ENCODE measurements around the gene COL5A1.

COL5A1 gene

DNA sequence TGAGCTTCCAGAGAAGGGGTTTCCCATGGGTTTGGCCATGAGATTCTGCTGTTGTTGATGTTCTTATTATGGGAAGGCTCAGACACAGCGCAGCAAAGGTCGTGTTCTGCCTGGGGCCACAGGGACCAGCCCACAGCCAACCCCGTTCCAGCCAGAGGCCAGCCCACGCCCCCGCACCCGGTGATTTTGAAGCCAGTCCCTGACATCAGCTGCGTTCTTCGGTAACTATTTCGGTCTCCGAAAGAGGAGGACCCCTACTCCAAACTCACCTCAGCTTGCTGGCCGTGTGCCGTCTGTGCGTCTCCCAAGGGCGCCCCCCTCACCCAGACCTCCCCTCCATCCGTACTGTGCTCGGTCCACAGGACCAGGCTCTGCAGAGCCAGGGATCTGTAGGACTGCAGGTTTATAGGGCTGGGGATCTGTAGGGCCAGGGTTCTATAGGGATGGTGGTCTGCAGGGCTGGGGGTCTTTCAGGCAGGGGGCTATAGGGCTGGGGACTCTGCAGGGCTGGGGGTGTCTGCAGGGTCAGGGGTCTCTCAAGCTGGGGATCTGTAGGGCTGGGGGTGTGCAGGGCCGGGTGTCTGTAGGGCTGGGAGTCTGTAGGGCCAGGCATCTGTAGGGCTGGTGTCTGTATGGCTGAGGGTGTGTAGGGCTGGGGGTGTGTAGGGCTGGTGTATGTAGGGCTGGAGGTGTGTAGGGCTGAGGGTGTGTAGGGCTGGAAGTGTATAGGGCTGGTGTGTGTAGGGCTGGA lies 11.8 kb downstream of the COL5A1 start:
- TF ChIP-seq, protein P1, sequence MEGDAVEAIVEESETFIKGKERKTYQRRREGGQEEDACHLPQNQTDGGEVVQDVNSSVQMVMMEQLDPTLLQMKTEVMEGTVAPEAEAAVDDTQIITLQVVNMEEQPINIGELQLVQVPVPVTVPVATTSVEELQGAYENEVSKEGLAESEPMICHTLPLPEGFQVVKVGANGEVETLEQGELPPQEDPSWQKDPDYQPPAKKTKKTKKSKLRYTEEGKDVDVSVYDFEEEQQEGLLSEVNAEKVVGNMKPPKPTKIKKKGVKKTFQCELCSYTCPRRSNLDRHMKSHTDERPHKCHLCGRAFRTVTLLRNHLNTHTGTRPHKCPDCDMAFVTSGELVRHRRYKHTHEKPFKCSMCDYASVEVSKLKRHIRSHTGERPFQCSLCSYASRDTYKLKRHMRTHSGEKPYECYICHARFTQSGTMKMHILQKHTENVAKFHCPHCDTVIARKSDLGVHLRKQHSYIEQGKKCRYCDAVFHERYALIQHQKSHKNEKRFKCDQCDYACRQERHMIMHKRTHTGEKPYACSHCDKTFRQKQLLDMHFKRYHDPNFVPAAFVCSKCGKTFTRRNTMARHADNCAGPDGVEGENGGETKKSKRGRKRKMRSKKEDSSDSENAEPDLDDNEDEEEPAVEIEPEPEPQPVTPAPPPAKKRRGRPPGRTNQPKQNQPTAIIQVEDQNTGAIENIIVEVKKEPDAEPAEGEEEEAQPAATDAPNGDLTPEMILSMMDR (IDR thresholded peaks at IDR 0.05; ENCODE audit: insufficient read depth, low read length): no peak
- no peak for TF ChIP-seq GABPA (IDR thresholded peaks at IDR 0.05; ENCODE audit: low read depth)
- TF ChIP-seq POLR2AphosphoS5 (IDR thresholded peaks at IDR 0.05; ENCODE audit: low read depth): no peak
- TF ChIP-seq, protein P2, sequence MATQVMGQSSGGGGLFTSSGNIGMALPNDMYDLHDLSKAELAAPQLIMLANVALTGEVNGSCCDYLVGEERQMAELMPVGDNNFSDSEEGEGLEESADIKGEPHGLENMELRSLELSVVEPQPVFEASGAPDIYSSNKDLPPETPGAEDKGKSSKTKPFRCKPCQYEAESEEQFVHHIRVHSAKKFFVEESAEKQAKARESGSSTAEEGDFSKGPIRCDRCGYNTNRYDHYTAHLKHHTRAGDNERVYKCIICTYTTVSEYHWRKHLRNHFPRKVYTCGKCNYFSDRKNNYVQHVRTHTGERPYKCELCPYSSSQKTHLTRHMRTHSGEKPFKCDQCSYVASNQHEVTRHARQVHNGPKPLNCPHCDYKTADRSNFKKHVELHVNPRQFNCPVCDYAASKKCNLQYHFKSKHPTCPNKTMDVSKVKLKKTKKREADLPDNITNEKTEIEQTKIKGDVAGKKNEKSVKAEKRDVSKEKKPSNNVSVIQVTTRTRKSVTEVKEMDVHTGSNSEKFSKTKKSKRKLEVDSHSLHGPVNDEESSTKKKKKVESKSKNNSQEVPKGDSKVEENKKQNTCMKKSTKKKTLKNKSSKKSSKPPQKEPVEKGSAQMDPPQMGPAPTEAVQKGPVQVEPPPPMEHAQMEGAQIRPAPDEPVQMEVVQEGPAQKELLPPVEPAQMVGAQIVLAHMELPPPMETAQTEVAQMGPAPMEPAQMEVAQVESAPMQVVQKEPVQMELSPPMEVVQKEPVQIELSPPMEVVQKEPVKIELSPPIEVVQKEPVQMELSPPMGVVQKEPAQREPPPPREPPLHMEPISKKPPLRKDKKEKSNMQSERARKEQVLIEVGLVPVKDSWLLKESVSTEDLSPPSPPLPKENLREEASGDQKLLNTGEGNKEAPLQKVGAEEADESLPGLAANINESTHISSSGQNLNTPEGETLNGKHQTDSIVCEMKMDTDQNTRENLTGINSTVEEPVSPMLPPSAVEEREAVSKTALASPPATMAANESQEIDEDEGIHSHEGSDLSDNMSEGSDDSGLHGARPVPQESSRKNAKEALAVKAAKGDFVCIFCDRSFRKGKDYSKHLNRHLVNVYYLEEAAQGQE (IDR thresholded peaks at IDR 0.05; ENCODE audit: insufficient replicate concordance, low read depth): no peak
- TF ChIP-seq SPI1 (IDR thresholded peaks at IDR 0.05; ENCODE audit: borderline replicate concordance, low read depth): no peak
- no peak for DNase-seq (ENCODE audit: low read depth in 1 of 2, low spot score in 1 of 2)
- no peak overlapping the region for H3K4me3 ChIP-seq (replicated peaks; ENCODE audit: insufficient read depth, low read length)
- no peak overlapping the region for H3K27ac ChIP-seq (replicated peaks)
- H3K27me3 ChIP-seq (ENCODE audit: insufficient read depth, poor library complexity, severe bottlenecking): no peaks in the 10 kb centered on the region

DNA sequence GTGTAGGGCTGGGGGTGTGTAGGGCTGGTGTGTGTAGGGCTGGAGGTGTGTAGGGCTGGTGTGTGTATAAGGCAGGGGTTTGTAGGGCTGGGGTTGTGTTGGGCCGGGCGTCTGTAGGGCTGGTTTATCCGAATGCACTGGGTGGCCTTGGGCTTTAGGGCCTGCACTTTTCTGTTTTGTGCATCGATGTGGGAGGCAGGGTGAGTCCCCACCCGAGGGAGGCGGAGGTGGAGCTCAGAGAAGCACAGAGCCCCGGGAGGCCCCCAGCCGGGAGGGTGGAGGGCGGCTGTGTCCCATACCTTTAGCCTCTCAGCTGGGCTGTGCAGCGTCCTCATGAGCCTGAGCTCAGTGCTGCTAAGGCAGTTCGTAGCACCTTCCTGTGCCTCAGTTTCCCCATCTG lies 13.5 kb downstream of the COL5A1 start:
- Histone ChIP-seq H3K27ac (replicated peaks) (no peak overlapping the region), H3K4me3 (replicated peaks; ENCODE audit: insufficient read depth, low read length) (no peak overlapping the region), H3K27me3 (ENCODE audit: insufficient read depth, poor library complexity, severe bottlenecking) (no peaks in the 10 kb centered on the region)
- DNase-seq (ENCODE audit: low read depth in 1 of 2, low spot score in 1 of 2): no peak
- TF ChIP-seq, protein P1 (IDR thresholded peaks at IDR 0.05; ENCODE audit: insufficient read depth, low read length): no peak
- no peak for TF ChIP-seq GABPA (IDR thresholded peaks at IDR 0.05; ENCODE audit: low read depth)
- TF ChIP-seq POLR2AphosphoS5 (IDR thresholded peaks at IDR 0.05; ENCODE audit: low read depth): no peak
- TF ChIP-seq, protein P2 (IDR thresholded peaks at IDR 0.05; ENCODE audit: insufficient replicate concordance, low read depth): no peak
- TF ChIP-seq SPI1 (IDR thresholded peaks at IDR 0.05; ENCODE audit: borderline replicate concordance, low read depth): no peak

DNA sequence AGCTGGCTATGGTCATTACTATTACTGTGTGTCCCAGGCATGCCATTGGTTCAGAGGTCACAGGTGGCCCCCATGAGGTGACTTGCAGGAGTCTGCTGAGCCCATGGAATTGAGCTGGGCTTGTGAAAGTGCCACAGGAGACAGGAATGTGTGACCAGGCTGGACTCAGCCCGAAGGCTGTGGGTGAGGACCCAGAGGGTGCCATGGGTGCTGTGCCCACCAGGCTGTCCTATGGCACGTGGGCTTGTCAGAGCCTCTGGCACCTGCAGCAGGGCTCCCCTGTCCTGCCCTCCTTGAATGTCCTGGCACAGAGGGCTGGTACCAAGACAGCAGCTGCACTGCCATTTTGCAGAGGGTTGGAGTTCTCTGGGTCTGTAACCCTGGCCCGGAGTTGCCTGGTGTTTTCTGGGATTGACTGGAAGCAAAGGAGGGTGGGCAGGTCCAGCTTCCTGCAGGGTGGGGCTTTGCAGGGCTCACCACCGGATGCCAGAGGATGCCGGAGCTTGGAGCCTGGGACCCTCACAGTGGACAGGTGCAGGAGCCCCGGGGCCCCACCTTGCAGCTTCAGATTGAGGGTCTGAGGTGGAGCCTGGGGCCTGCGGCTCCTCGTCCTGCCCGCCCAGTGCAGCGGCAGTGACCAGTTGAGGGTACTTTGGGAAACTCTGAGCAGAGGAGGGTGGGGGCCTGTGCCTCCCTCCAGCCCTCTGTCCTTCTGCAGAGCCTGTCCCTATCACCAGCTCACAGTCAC lies 14.2 kb downstream of the COL5A1 start:
- no peak for TF ChIP-seq POLR2AphosphoS5 (IDR thresholded peaks at IDR 0.05; ENCODE audit: low read depth)
- no peak for TF ChIP-seq GABPA (IDR thresholded peaks at IDR 0.05; ENCODE audit: low read depth)
- no peak for TF ChIP-seq SPI1 (IDR thresholded peaks at IDR 0.05; ENCODE audit: borderline replicate concordance, low read depth)
- TF ChIP-seq, protein P2 (IDR thresholded peaks at IDR 0.05; ENCODE audit: insufficient replicate concordance, low read depth): no peak
- TF ChIP-seq, protein P1 (IDR thresholded peaks at IDR 0.05; ENCODE audit: insufficient read depth, low read length): no peak
- H3K27ac ChIP-seq (replicated peaks): no peak overlapping the region
- H3K27me3 ChIP-seq (ENCODE audit: insufficient read depth, poor library complexity, severe bottlenecking): no peaks in the 10 kb centered on the region
- no peak for DNase-seq (ENCODE audit: low read depth in 1 of 2, low spot score in 1 of 2)
- no peak overlapping the region for H3K4me3 ChIP-seq (replicated peaks; ENCODE audit: insufficient read depth, low read length)

All from HL-60 (cell line).